Activated CD4-positive, alpha-beta T cell treated with anti-CD3 and anti-CD28 coated beads, Interleukin-2, Interleukin-6, amounts not matched to agents 100 ng/mL and 50 ng/mL, durations not matched to agents 16 hours and 8 hours (primary cell): ENCODE results near the gene ZNF177.
"Not testable (repeated sequence)": the region's sequence is repeated elsewhere in the genome, so short reads cannot be mapped to it uniquely, and the experiment has no call there.

Source experiments
- DNase-seq: peaks from one replicate; pipeline ENCODE4 v3.0.0-alpha.2; 2020

ZNF177 gene

DNA sequence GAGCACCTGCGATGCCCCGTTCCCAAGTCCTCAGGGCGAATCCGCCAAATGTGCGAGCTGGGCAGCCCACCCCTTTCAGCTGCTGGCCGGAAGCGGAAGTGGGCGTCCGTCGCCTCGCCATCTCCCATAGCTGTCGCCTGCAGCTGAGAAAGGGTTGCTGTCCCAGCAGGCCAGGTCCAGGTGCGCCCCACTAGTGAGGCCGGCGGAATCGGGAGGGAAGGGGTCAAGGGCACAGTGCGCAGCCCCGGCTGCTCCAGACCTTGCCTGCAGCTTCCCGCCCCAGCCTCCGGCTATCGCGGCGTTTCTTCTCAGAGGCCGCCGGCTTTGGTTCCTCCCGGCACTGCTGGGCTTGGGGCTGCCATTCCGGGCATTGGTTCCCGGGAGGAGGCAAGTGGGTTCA is at the start of gene ZNF177:
TSS of gene ZNF177 (plus strand) at position 109 of the 400 bp plus-strand sequence. CDS start 15,299 bp downstream, outside the sequence.
- DNase-seq: no peak

DNA sequence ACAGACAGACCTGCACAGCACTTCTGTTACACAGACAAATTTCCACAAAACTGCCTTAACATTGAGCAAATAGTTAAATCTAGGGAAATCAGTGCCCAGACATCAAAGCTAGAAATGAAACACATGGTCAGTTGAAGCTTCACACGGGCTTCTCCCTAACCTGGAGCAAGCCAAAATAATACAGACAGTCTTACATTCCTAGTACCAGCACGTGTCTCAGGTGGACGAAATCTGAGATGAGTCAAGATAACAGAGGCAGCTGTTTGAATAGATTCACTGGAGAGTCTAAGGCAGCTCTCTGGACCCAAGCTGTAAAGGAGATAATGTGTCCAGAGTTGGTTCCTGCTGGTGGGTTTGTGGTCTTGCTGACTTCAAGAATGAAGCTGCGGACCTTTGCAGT is 49.1 kb upstream of the ZNF177 start:
- DNase-seq: no peak

DNA sequence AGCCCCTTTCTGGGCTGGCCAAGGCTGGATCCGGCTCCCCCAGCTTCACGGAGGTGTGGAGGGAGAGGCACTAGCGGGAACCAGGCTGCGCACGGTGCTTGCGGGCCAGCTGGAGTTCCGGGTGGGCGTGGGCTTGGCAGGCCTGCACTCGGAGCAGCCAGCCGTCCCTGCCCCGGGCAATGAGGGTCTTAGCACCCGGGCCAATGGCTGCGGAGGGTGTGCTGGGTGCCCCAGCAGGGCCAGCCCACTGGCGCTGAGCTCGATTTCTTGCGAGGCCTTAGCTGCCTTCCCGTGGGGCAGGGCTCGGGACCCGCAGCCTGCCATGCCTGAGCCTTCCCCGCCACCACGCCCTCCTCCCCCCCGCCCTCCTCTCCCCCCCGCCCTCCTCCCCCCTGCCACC is 41.5 kb upstream of the ZNF177 start:
- no peak for DNase-seq

DNA sequence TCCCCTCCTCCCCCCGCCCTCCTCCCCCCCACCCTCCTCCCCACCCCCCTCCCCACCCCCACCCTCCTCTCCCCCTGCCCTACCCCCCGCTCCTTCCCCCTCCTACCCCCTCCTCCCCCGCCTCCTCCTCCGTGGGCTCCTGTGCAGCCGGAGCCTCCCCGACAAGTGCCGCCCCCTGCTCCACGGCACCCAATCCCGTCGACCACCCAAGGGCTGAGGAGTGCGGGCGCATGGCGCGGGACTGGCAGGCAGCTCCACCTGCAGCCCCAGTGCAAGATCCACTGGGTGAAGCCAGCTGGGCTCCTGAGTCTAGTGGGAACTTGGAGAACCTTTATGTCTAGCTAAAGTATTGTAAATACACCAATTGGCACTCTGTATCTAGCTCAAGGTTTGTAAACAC is 41.1 kb upstream of the ZNF177 start:
- not testable (repeated sequence) for DNase-seq

DNA sequence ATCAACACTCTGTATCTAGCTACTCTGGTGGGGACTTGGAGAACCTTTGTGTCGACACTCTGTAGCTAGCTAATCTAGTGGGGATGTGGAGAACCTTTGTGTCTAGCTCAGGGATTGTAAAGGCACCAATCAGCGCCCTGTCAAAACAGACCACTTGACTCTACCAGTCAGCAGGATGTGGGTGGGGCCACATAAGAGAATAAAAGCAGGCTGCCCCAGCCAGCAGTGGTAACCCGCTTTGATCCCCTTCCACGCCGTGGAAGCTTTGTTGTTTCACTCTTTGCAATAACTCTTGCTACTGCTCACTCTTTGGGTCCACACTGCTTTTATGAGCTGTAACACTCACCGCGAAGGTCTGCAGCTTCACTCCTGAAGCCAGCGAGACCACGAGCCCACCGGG is 40.6 kb upstream of the ZNF177 start:
- DNase-seq: not testable (repeated sequence)

DNA sequence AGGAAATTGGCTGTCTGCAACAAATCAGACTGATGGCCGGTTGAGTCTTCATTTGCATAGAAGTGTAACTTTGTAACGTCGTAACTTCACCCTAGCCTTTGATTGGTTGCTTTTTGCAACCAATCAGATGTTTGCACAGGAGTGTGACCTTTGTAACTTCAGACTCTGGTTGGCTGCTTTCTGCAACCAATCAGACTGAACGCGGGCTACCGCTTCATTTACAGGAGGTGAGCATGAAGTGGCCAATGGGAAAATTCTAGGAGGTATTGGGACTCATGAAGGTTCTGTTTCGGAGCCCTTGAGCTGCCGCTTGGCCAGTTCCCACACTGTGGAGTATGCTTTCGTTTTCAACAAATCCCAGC is 39.3 kb upstream of the ZNF177 start:
- peak; percentile 51 for DNase-seq

DNA sequence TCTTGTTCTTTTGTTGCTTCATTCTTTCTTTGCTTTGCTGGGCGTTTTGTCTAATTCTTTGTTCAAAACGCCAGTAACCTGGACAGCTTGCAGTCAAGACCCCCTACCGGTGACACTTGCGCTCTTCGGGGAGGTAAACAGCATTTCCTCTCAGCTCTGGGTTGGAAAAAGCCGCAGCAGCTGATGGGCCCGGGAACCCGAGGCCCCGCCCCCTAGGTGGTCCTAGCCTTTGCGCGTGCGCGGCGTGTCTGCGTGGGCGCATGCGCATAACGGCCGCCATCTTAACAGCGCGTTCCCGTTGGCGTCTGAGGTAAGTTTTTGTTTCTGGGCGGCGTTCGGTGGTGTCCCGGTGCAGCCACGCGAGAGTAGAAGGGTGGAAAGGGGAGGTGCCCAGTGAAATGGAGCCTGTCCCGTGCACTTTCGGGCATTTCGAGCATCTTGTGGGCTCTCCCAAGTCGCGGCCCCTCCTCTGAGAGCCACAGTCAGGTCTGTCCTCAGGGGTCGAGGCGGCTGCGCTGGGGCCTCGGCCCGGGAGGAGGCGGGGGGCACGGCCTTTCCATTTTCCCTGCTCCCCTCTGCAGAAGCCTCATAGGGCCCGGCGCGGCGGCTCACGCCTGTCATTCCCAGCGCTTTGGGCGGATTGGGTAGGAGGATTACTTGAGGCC is 38.8 kb upstream of the ZNF177 start, which contains the start of gene ZNF559:
TSS of gene ZNF559 (plus strand) at position 261 of the 665 bp plus-strand sequence. CDS start 14,371 bp downstream, outside the sequence.
- peak; percentile 95 for DNase-seq

DNA sequence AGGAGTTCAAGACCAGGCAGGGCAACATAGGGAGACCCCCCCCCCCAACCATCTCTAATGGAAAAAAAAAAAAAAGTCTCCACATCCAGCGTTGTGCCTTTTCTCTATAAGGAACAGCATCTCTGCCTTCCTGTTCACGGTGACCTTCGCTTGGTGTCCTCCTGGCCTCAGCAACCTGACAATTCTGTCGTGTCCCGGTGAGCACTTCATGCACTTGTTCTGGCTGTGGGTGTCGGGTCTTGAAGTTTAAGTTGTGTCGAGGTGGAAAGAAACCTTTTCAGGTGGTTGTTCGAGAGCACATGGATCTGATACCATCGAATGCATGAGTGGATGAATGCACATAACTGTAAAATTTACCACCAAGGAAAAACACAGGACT is 38.2 kb upstream of the ZNF177 start:
- DNase-seq: no peak

DNA sequence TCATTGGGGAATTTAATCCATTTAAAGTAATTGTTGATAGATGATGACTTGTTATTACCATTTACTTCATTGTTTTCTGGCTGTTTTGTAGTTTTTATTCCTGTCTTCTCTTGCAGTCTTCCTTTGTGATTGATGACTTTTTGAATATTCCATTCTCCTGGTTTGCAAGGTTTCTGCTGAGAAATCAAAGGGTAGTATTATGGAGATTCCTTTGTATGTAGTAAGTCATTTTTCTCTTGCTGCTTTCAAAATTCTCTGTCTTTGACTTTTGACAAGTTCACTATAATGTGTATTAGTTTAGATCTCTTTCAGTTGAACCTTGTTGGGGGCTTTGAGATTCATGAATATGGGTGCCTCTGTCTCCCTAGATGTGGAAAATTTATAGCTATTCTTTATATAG is 32.8 kb upstream of the ZNF177 start:
- no peak for DNase-seq

DNA sequence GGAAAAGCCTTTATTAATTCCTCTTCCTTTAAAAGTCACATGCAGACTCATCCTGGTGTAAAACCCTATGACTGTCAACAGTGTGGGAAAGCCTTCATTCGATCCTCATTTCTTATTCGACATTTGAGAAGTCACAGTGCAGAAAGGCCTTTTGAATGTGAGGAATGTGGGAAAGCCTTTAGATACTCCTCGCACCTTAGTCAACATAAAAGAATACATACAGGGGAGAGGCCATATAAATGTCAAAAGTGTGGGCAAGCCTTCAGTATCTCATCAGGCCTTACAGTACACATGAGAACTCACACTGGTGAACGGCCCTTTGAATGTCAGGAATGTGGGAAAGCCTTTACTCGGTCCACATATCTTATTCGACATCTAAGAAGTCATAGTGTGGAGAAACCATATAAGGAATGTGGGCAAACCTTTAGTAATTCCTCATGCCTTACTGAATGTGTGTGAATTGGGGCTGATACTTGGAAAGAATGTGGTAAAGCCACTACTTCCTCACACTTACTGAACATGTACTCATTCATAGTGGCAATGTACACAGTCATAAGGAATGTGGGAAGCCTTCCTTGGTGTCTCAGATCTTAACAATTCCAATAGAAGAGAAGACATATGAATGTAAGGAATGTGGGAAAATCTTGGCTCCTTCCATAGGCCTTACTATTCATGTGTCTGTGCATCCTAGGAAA is 20.1 kb upstream of the ZNF177 start:
- no peak for DNase-seq

DNA sequence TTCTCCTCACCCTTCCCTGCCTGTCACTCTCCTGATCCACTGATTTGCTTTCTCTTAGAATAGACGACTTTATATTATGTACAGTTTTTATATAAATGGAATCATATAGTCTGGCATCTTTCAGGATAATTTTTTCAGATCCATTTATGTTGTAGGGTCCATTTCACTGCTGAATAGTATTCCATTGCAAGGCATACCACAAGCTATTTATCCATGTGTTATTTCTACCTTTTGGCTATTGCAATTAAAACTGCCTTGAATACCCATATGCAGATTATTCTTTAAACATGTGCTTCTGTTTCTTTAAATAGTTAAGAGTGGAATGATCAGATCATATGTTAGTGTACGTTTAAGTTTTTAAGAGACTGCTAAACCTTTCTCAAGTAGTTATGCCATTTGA is 17.8 kb upstream of the ZNF177 start:
- DNase-seq: no peak

DNA sequence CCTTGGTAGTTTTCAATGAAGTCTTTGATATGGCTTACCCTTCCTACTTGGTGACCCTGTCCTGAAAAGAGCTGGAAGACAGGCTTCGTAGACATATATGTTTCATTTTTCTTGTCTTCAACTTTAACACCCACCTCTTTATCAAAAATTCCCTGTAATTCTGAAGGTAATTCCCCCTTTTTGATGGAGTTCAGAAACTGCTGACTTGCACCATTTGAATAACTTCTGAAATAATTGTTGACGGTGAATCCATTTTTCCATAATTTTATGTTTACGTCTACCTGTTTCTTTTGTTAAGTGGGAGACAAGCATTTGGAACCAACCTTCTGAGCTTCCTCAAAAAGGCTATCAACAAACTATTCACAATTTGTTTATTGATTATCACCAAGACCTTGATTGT is 14.6 kb upstream of the ZNF177 start:
- no peak for DNase-seq

DNA sequence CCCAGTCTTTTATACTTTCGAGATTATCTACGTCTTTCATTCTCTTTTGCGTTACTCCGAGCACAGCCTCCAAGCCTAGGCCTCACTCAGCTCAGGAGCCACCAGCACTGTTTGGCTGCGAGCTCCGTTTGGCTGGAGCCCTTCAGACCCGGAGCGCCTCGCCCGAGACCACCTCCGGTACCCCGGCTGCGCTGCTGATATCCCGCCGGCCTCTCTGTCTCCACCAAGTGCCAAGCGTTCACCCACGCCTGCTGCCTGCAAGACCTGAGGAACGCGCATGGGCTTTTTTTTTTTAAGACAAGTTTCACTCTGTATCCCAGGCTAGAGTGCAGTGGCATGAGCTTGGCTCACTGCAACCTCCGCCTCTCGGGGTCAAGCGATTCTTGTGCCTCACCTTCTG is 14.1 kb upstream of the ZNF177 start:
- no peak for DNase-seq

DNA sequence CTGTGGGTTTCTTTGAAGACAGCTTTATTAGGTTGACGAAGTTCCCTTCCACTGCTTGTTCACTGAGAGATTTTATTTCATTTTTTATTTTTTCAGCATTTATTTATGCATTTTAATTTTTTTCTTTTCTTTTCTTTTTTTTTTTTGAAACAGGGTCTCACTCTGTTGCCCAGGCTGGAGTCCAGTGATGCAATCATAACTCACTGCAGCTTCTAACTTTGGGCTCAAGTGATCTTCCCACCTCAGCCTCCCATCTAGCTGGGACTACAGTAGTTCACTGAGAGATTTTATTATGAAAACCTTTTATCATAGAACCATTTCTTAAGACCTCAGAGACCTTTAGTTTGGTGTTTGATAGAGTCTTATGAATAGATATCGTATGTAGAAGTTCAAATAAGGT is 10.3 kb upstream of the ZNF177 start:
- DNase-seq: no peak

DNA sequence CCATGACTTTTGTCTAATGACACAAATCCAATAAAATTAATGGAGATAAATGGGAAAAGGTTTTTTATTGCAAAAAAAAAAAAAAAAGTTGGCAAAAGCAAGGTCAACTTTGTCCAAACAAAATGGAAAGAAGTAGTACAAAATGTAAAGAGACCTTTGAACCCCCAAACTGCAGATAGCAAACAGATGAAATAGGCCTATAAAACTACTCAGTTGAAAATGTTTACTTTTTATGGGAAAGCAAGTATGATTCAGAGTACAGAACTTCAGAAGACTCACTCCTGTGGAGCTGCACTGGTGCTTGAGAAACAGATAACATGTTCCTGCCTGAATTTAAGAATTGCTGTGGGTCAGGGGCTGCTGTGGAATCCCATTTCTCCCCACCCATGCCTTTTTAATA is 9.8 kb upstream of the ZNF177 start:
- no peak for DNase-seq

DNA sequence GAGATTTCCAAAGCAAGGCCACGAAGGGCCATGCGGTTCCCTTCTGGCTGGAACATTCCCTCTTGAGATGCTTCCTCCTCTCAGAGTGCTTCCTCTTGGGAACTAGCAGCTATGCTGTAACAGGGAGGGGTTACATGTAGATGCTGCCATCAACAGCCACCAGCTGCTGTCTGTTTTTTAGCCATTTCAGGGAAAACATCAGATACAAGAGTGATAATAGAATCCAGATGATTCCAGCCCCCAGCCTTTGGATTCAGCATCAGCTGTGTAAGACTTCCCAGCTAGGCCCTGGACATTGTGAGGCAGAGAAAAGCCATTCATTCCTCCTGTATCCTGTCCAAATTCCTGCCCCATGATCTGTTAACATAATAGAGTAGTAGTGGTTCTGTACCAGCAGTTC is 8.2 kb upstream of the ZNF177 start:
- DNase-seq: no peak

DNA sequence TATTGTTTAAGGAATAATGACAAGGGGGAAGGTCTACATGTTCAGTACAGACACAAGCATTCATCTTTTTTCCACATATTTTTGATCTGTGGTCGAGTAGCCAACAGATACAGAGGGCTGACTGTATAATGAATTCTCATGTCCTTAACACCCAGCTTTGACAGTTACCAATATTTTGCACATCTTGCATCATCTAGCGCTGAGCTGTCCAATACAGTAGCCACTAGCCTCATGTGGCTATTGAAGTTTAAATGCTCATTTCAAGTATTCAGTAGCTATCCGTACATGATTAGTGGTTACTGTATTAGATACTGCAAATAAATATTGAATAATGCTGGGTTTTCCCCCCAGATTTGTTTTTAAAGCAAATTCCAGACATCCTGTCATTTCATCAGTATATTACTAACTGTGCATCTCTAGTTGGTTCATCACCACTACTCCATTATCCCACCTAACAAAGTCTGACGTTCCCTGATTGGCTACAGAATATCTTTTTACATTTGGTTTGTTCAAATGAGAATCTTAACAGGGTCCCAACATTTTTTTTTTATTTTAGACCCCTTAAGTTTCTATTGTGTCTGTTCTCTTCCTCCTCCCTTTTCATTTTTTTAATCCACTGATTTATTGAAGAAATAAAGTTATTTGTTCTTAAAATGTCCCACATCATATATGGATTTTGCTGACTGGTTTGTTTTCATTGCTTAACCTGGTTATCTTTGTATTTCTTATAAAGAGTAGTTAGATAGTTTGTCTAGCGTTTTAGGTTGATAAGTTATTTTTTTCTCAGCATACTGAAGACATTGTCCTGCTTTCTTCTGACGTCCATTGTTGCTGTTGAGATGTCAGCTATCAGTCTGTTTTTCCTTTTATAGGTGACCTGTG is 8.2 kb downstream of the ZNF177 start:
- DNase-seq: no peak

DNA sequence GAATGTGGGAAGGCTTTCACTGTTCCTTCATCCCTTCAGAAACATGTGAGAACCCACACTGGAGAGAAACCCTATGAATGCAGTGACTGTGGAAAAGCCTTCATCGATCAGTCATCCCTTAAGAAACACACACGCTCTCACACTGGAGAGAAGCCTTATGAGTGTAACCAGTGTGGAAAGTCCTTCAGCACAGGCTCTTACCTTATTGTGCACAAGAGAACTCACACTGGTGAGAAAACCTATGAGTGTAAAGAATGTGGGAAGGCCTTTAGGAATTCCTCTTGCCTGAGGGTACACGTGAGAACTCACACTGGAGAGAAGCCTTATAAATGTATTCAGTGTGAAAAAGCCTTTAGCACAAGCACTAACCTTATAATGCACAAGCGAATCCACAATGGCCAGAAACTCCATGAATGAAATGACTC is 18.6 kb downstream of the ZNF177 start:
- no peak for DNase-seq

DNA sequence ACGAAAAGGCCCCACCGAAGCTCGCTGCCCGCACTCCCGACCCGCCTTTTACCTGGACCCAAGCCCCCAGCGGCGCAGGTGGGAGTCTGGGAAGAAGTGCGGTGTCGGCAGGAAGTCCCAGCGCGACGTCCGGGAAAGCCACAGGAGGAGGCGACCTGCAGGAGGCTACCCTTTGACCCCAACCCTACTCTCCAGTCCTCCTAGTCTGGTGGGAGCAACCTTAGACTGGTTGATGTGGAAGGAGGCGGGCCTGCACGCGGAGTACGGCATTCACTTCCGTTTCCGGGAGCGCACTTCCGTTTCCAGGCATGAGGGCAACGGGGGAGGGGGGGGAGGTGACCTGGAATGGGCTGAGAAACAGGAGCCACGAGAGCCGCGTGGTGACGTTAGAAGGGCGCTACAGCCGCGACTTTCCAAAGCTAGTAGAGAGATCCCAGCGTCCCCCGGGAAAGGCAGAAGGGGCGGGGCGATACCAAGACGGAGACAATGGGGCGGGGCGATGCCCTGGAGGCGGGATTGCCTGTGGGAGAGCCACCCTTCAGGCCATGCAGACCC is 44.1 kb downstream of the ZNF177 start:
- peak; percentile 36 for DNase-seq

DNA sequence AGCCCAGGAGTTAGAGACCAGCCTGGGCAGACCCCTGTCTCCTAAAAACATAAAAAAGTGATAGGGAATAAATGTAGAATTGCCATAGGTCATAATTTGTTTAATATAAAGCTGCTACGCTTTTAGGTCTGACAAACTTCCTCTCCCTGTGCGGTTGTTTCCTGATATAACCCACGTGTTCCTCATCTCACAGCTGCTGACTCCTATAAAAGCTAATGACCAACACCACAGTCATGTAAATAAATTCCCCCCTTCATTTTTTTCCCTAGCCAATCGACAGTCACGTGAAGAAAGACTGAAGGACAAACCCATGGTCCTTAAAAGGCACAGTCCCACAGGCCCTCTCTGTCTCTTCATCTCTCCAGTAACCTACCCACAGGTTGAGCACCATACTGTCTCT is 45.0 kb downstream of the ZNF177 start:
- no peak for DNase-seq

DNA sequence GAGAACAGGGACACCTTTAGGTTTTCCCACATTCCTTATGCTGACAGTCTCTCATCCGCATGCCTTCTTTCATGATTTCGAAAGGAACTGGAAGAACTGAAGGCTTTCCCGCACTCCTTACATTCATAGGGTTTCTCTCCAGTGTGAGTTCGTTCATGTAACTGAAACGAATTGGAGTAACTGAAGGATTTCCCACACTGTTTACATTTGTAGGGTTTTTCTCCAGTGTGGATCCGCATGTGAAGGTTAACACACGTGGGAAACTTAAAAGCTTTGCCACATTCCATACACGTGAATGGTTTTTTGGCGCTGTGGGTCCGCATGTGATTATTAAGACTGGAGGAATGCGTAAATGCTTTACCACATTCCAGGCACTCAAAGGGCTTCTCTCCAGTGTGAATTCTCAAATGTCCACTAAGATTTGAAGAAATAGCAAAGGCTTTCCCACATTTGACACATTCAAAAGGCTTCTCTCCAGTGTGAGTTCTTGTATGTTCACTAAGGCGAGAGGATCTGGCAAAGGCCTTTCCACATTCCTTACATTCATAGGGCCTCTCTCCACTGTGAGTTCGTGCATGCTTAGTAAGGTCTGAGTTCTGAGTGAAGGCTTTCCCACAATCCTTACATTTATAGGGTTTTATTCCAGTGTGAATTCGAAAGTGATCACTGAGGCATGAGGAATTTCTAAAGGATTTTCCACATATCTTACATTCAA is 50.6 kb downstream of the ZNF177 start:
- no peak for DNase-seq

DNA sequence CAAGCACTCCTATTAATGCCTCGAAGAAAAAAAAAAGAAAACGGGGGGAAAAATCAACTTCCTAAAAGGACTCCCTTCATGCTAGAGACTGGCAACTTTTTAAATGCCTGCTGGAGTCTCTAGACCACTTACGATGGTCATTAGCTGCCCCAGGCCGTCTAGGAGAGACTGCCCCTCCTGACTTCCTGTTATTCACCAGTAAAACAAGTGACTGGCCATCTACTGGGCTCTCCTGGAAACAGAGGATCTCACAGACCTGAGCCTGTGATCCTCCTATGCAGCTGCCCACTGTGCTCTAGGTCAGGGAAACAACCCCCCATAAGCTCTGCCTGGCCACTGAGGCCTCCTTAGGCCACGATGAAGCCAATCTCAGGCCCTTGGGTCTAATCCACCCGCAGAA is 65.1 kb downstream of the ZNF177 start:
- DNase-seq: no peak

DNA sequence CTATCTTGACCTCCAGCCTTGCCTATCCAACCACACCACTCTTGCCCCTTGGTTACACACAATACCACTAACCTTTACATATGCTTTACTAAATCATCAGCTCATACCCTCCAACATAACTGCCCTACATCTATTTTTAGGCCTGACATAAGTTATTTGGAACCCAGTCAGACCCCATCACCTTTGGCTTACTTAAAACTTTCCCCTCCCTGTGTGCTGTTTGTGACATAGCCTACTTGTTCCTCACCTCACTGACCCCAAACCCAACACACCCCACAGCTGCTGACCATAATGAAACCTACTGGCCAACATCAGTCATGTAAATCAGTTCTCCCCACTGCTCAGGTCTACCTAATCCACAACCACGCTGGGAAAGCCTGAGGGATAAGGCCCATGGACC is 67.6 kb downstream of the ZNF177 start:
- no peak for DNase-seq
